Measurements from ENCODE around the gene AOC3. TPM values are rescaled to one million over a fixed set of nuclear protein-coding genes. Genes with fewer than 3 reads are reported as not detected.

The AOC3 gene
- total and polyA plus RNA-seq, 2 of the 4 experiments (the other 2 are of a cell fraction): 0.17 TPM; not detected in 1

- no TSS peak for BruUV-seq (replicated peaks)
- no peak overlapping the region for H2BK120ac ChIP-seq (ENCODE audit: low read depth, low read length)
- no peak overlapping the region for H3K23ac ChIP-seq (ENCODE audit: low read depth, low read length)
- H2BK5ac ChIP-seq (ENCODE audit: low read depth, low read length, poor library complexity, severe bottlenecking): no peak overlapping the region
- peaks cover 4% of the 10 kb centered on the region; the same call in 1 of the 2 replicates for H3K4me1 ChIP-seq (ENCODE audit: control insufficient read depth, insufficient read depth, low read length)
- H3K56ac ChIP-seq (ENCODE audit: extremely low read depth, insufficient read depth, low read length): no peak overlapping the region
- no peak overlapping the region for H3K14ac ChIP-seq (replicated peaks; ENCODE audit: low read depth, low read length)
- no peak overlapping the region for H2AK9ac ChIP-seq (replicated peaks; ENCODE audit: low read depth, low read length, poor library complexity)
- peaks cover 8% of the 10 kb centered on the region; the same call in 1 of the 2 replicates for H3K9me1 ChIP-seq (ENCODE audit: insufficient read depth, low read length)
- H2BK15ac ChIP-seq (ENCODE audit: low read depth, low read length): no peak overlapping the region
- H3K27me3 ChIP-seq (ENCODE audit: control insufficient read depth, insufficient read depth, low read length): peaks cover 7% of the 10 kb centered on the region
- no peak overlapping the region for H4K91ac ChIP-seq (ENCODE audit: insufficient read depth, low read depth, low read length)
- ATAC-seq (ENCODE audit: low read depth) (no peak), DNase-seq (no peak)
- TF ChIP-seq RAD21 (IDR thresholded peaks at IDR 0.05; ENCODE audit: low read length): no peak
- H3K4me3 ChIP-seq (ENCODE audit: insufficient read depth, low read depth, low read length): no peak overlapping the region
- no peaks in the 10 kb centered on the region for H3K9me3 ChIP-seq (ENCODE audit: control insufficient read depth, insufficient read depth, low read length)
- no peak overlapping the region for H4K5ac ChIP-seq (ENCODE audit: low read depth, low read length)
- ChIA-PET POLR2A (ENCODE audit: unreplicated experiment) (no interaction called here), CTCF (interaction anchor here (1.6 kb wide), 1 partner anchor 80 kb away, joined by 6 read pairs; no protein-coding TSS in a partner anchor)
- in situ Hi-C loops (cut with MboI; ENCODE audit: low sequenced_read_pairs) (no loop called here), intact Hi-C loops (cut with micrococcal nuclease) (no loop called here), dilution Hi-C loops (cut with HindIII; ENCODE audit: low sequenced_read_pairs, unreplicated experiment) (no loop called here)
- H3K18ac ChIP-seq (ENCODE audit: low read depth, low read length): no peak overlapping the region
- H3K4ac ChIP-seq (ENCODE audit: low read depth, low read length): no peak overlapping the region
- H2BK20ac ChIP-seq (ENCODE audit: low read depth, low read length): no peak overlapping the region
- no peak overlapping the region for H2AK5ac ChIP-seq (ENCODE audit: low read depth, low read length)
- no peak overlapping the region for H2AFZ ChIP-seq (replicated peaks; ENCODE audit: low read length, poor library complexity)
- no peak overlapping the region for H3K9ac ChIP-seq (ENCODE audit: low read depth, low read length)
- no CpG with 5 or more reads among the region's 9 CpGs for WGBS, 2 experiments (ENCODE audit: extremely low coverage in 2 of 2, insufficient read length in 1 of 2)
- no peak overlapping the region for H3K27ac ChIP-seq (ENCODE audit: insufficient read depth, low read length)
- peaks cover 2 to 3% of the 10 kb centered on the region in 2 experiments; a peak in 2 of 4 replicates for H3K79me1 ChIP-seq (ENCODE audit: low read depth in 1 of 2, low read length in 2 of 2)
- H3K4me2 ChIP-seq (ENCODE audit: low read depth, low read length): no peak overlapping the region
- no peak overlapping the region for H4K8ac ChIP-seq (ENCODE audit: low read depth in 2 of 2, low read length in 2 of 2)
- H3K36me3 ChIP-seq (ENCODE audit: control insufficient read depth, insufficient read depth, low read length): peaks cover 17% of the 10 kb centered on the region
- peaks cover 7% of the 10 kb centered on the region for H4K20me1 ChIP-seq (ENCODE audit: insufficient read depth, low read length)
Observed at GRCh38 chr17:42849031-42849430, 2.0 kb upstream of the AOC3 start.

All from IMR-90 (cell line).